DMS 273 treated with DMSO at 0.1 percent for 48 hours (cell line): Measurements from ENCODE around the gene UBE2H.
"Not testable (repeated sequence)": the region's sequence is repeated elsewhere in the genome, so short reads cannot be mapped to it uniquely, and the experiment has no call there.

Experiments used
- DNase-seq: peaks from one replicate; lab custom pipeline; 2025; lab: John Stamatoyannopoulos, UW

UBE2H gene

DNA sequence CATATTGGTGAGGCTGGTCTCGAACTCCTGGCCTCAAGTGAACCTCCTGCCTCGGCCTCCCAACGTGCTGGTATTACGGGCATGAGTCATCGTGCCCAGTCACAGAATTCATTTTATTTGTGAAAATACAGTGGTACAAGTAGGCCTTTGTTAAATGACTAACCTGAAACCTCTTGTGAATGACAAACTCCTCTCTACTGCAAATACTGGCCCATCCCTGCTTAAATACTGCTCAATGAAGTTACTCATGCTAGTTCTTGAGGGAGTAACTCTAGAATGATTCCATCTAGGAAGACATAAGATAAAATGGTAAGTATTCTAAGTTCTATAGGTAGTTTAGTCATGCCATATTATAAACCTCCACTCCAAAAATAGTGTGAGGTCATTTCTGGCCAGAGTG lies 80.7 kb downstream of the UBE2H start:
- DNase-seq: no peak

GRCh38 chr7:129870668-129871067 lies 82.1 kb downstream of the UBE2H start:
- DNase-seq: no peak

GRCh38 chr7:129866251-129866650 lies 86.5 kb downstream of the UBE2H start:
- DNase-seq: no peak

DNA sequence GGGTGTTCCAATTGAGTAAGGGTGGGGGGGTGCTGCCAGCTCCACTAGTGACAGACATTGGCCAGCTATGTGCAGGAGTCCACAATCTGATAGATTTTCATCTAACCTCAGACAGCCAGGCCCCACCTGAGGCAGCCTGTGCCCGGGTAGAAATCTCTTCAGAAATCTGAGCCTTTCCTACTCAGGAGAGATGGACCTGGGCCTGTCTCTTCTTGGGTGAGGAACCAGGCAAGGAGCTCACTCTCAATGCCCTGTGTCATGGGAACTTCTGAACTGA lies 86.9 kb downstream of the UBE2H start:
- DNase-seq: no peak

GRCh38 chr7:129865093-129865924 lies 87.5 kb downstream of the UBE2H start:
- DNase-seq: no peak

- DNase-seq: not testable (repeated sequence)
These were observed 88.1 kb downstream of the UBE2H start for GRCh38 chr7:129864676-129865075.

DNA sequence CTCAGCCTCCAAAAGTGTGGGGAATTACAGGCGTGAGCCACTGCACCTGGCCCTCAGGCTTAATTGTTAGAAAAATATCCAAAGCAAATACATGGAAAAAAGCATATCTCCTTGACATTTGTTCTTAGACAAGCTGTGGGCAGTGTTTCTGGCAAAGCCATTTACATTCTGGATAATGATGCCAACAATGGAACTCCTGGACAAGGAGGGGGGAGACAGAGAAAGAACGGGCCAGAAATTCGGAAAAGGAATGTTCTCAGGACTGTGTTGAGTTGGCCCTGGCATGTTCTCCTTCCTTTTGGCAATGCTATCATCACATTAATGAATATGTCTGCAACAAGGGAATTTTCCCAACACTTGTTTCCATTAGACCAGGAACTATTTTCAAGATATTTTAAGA lies 88.7 kb downstream of the UBE2H start:
- no peak for DNase-seq

DNA sequence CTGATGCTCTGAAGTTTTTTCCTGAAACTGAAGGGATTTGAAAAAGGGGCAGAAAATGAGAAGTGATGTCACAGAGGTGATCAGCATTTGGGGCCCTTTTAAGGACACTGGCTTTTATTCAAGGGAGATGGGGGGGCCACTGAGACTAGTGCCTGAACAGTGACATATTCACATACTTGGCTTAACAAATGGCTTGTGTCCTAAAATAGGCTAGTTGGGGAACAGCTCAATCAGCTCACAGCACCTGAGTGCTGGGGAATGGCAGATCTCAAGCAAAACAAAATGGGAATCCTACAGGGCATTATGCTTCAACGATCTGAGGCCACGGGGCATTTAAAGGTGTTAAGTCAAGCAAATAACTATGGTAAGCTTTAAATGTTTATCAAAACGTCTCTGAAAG lies 90.1 kb downstream of the UBE2H start:
- DNase-seq: no peak

- not testable (repeated sequence) for DNase-seq
These were observed 92.0 kb downstream of the UBE2H start for GRCh38 chr7:129860784-129861183.

DNA sequence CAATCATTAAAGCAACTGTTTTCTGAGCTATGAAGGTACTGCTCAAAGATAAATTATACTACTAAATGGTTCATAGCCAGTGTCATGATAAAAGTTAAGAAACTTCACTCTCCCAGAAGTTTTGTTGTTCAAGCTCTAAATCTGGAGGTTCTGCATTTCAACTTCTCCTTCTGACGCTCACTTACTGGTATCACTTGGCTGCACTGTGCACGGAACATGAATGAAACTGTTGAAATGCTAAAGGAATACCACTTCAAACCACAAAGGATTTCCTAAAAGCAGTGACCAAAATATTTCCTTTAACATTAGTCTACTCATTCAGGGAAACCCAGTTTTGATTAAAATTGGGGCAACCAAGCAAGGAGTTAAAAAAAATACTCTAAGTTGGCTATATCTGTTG lies 93.6 kb downstream of the UBE2H start:
- no peak for DNase-seq

DNA sequence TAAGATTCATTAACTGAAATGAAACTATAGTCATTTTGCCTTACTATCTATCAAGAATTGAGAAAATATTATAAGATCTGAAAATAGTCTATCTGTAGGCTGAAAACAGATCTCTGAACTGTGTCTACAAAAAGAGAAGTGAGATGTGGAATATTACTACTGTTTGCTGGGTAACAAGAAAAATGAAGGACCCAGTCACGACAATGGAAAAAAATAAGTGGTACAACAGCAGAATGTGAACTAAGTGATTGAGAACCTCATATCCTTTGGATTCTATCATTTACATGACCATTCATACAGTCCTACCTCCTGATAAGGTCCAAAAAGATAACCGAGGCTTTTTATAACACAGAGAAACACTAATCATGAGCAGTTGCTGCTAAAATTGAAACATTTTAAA lies 94.3 kb downstream of the UBE2H start:
- DNase-seq: no peak

- DNase-seq: no peak
These were observed 95.4 kb downstream of the UBE2H start for GRCh38 chr7:129857313-129857712.

DNA sequence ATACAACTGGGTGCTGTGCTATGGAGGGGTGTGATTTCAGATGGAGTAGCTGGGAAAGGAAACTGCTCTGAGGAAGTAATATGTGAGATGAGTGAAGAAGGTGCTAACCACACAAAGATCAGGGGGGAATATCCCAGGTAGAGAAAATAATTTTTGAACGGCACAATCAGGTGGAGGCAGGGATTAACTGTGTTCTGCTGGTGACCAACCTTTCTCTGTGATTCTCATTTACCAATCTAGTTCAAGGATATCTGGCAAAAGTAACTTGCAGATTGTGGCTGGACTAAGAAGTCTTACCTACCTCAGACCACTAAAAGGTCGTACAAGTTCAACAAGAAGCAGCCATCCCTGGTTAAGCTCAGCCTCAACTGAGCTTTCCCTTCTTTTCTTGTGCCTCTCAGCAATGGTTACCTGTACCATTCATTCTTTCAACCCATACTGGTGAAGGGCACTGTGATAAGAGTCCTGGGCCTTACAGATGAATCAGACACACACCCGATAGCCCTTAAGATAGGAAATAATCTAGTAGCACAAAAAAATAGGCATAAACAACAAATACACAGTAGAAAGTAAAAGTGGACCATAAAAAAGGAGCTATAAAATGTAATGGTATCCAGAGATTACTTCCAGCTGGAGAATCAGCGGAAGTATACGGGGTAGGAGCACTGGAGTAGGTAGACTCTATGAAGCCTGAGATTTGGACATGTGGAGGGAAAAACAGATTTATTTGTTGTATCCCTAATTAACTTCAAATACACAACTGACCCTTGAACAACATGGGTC lies 96.6 kb downstream of the UBE2H start:
- DNase-seq: no peak

GRCh38 chr7:129855234-129855673 lies 97.5 kb downstream of the UBE2H start:
- DNase-seq: no peak

DNA sequence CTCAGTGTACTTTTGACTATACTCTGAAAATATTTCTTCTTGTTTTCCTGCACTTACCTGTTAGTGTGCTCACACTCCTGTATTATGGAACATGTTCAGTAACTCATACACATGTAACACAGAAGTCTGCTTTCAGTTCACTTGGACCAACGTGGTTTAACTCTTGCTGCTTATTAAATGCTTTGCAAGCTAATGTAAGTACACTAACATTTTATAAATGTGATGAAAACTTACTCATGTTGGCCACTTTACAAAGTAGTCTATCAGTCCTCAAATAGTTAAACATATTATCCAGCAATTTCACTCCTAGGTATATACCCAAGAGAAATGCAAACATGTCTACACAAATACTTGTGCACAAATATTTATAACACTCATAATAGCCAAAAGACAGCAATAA lies 98.4 kb downstream of the UBE2H start:
- DNase-seq: no peak

- no peak for DNase-seq
These were observed 99.0 kb downstream of the UBE2H start for GRCh38 chr7:129853661-129854268.

GRCh38 chr7:129851809-129852208 lies 101.0 kb downstream of the UBE2H start:
- no peak for DNase-seq

- DNase-seq: no peak
These were observed 101.6 kb downstream of the UBE2H start for GRCh38 chr7:129851174-129851573.

GRCh38 chr7:129848436-129848835 lies 104.3 kb downstream of the UBE2H start:
- DNase-seq: no peak

GRCh38 chr7:129845972-129846327 lies 106.8 kb downstream of the UBE2H start:
- no peak for DNase-seq

DNA sequence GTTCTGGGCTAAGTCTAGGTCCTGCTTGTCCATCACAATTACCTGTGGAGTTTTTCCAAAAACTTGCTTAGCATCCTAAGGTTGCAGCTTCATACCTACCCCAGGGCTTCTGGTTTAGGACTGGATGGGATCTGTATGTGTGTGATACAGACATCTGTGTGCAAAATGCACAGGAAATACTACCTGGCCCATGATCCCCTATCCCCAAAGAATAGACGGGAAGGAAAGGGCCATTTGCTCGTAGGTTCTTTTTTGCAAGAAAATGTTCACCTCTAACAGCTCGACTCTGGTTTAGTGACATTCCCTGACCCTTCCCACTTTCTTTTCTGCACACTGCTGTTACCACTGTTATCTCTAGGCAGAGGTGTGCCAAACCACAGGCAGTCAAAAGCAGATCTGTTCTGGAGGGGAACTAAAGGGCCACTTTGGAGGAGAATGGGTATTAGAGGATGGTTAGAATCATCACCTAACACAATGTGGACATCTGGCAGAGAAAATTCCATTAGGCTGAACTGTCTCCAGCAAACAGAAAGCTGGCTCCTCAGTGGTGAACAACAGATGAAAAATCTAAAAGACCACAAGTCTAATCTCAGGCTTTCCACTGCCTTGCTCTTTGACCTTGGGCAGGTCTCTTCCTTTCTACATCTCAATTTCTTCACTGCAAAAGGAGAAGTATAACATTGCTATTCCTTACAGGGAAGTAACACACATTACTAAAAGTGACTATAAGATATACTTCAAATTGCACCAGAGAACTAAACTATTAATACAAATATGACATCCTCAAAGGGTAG lies 107.4 kb downstream of the UBE2H start:
- no peak for DNase-seq
